H1 (cell line): ENCODE results near the gene RNF44. TPM values are rescaled to one million over a fixed set of nuclear protein-coding genes. Genes with fewer than 3 reads are reported as not detected.

Experiments used
- CTCF ChIA-PET: fragments of 300-600 bp; sonication (Branson Sonifier 250); formaldehyde crosslinking; loops from one replicate; lab custom pipeline; 2021; ENCODE audit not compliant: partially characterized antibody; lab: Charles Lee
- POLR2A ChIA-PET: fragments of 300-600 bp; sonication (Branson Sonifier 250); formaldehyde crosslinking; loops from one replicate; lab custom pipeline; 2021; ENCODE audit warnings: inconsistent platforms; ENCODE audit not compliant: partially characterized antibody; lab: Charles Lee
- DNase-seq, 2 experiments: peaks; one replicate each; pipeline versions ENCODE4 v3.0.0 to v3.0.0-alpha.2; 2010 to 2022; ENCODE audit warnings: low spot score in 2 of 2, low read depth in 1 of 2, mixed read lengths in 1 of 2
- FAIRE-seq: peaks from 2 replicates; lab custom pipeline; 2011; peaks lifted over from hg19 to GRCh38; lab: Jason Lieb, UNC
- H2AFZ ChIP-seq: 2 replicates; pipeline ENCODE4 v1.8.1; 2012; ENCODE audit warnings: low read length, inconsistent platforms
- H2AK5ac ChIP-seq: 2 replicates; pipeline ENCODE4 v1.6.1; 2013; ENCODE audit warnings: low read depth, low read length
- H2BK120ac ChIP-seq: replicated peaks from 2 replicates; pipeline ENCODE3; 2013; ENCODE audit warnings: low read depth, low read length, inconsistent platforms
- H2BK12ac ChIP-seq: 2 replicates; pipeline ENCODE4 v1.6.1; 2013; ENCODE audit warnings: low read depth, low read length
- H2BK15ac ChIP-seq: 2 replicates; pipeline ENCODE4 v1.6.1; 2013; ENCODE audit warnings: low read length
- H2BK20ac ChIP-seq: 2 replicates; pipeline ENCODE4 v1.6.1; 2013; ENCODE audit warnings: low read length
- H2BK5ac ChIP-seq: 2 replicates; pipeline ENCODE4 v1.6.1; 2013; ENCODE audit warnings: low read depth, low read length
- H3K14ac ChIP-seq: 2 replicates; pipeline ENCODE4 v1.6.1; 2013; ENCODE audit warnings: inconsistent platforms; ENCODE audit not compliant: insufficient read length
- H3K18ac ChIP-seq: 2 replicates; pipeline ENCODE4 v1.6.1; 2013; ENCODE audit warnings: low read length; ENCODE audit errors: extremely low read depth
- H3K23ac ChIP-seq: 2 replicates; pipeline ENCODE4 v1.6.1; 2013; ENCODE audit warnings: inconsistent platforms; ENCODE audit not compliant: insufficient read length
- H3K23me2 ChIP-seq: 2 replicates; pipeline ENCODE4 v1.6.1; 2013; ENCODE audit warnings: low read depth, low read length
- H3K27ac ChIP-seq: 2 replicates; pipeline ENCODE4 v1.6.1; 2011; ENCODE audit warnings: low read depth, low read length, inconsistent platforms
- H3K27me3 ChIP-seq, 4 experiments: replicated peaks in 1 of 4; 1 replicate in 1 of 4; 2 replicates in 3 of 4; pipeline versions ENCODE4 v1.6.1 to v1.8.1; 2011 to 2013; ENCODE audit warnings: low read length in 3 of 4, mild to moderate bottlenecking in 3 of 4, inconsistent platforms in 2 of 4, mixed read lengths in 2 of 4, moderate library complexity in 1 of 4; ENCODE audit not compliant: control insufficient read depth in 3 of 4, insufficient read depth in 3 of 4; ENCODE audit errors: extremely low read depth in 1 of 4
- H3K36me3 ChIP-seq, 4 experiments: 2 replicates each; pipeline versions ENCODE4 v1.6.1 to v1.8.1; 2011 to 2013; ENCODE audit warnings: mild to moderate bottlenecking in 4 of 4, low read length in 3 of 4, moderate library complexity in 2 of 4, control low read depth in 1 of 4, inconsistent platforms in 1 of 4; ENCODE audit not compliant: insufficient read depth in 4 of 4, control insufficient read depth in 2 of 4
- H3K4ac ChIP-seq: replicated peaks from 2 replicates; pipeline ENCODE3; 2013; ENCODE audit warnings: low read length, low read depth, mixed read lengths, inconsistent platforms; ENCODE audit not compliant: insufficient read length
- H3K4me1 ChIP-seq, 4 experiments: replicated peaks in 1 of 4; 1 replicate in 1 of 4; 2 replicates in 3 of 4; pipeline versions ENCODE4 v1.6.1 to v1.8.1; 2011 to 2013; ENCODE audit warnings: low read length in 3 of 4, inconsistent platforms in 2 of 4, mixed read lengths in 1 of 4; ENCODE audit not compliant: insufficient read depth in 4 of 4, control insufficient read depth in 3 of 4
- H3K4me2 ChIP-seq, 2 experiments: 2 replicates each; pipeline versions ENCODE4 v1.6.1 to v1.8.1; 2011 to 2013; ENCODE audit warnings: low read depth in 2 of 2, low read length in 2 of 2, control low read depth in 1 of 2, inconsistent platforms in 1 of 2, mild to moderate bottlenecking in 1 of 2; ENCODE audit not compliant: insufficient read depth in 1 of 2
- H3K4me3 ChIP-seq, 4 experiments: fragments of 200-600, 300-600 bp in 1 of 4; sonication (generic), shearing (Covaris generic), sonication (Bioruptor Twin) in 1 of 4; 2 replicates each; pipeline versions ENCODE4 v1.5.1 to v1.8.1; 2011 to 2016; ENCODE audit warnings: low read length in 4 of 4, low read depth in 3 of 4, control low read depth in 2 of 4, inconsistent platforms in 2 of 4, mild to moderate bottlenecking in 2 of 4, mixed read lengths in 1 of 4, moderate library complexity in 1 of 4; ENCODE audit not compliant: insufficient read depth in 2 of 4; ENCODE audit errors: extremely low read depth in 1 of 4
- H3K56ac ChIP-seq: replicated peaks from 2 replicates; pipeline ENCODE3; 2013; ENCODE audit warnings: low read depth, mild to moderate bottlenecking, mixed read lengths, low read length, inconsistent platforms; ENCODE audit not compliant: insufficient read length
- H3K79me1 ChIP-seq: 2 replicates; pipeline ENCODE4 v1.6.1; 2013; ENCODE audit warnings: low read depth, low read length, control low read depth
- H3K79me2 ChIP-seq, 2 experiments: 2 replicates each; pipeline versions ENCODE4 v1.6.1 to v1.8.1; 2012 to 2013; ENCODE audit warnings: low read length in 2 of 2, mild to moderate bottlenecking in 2 of 2, inconsistent platforms in 1 of 2; ENCODE audit not compliant: insufficient read depth in 2 of 2, control insufficient read depth in 1 of 2
- H3K9ac ChIP-seq, 4 experiments: replicated peaks in 1 of 4; 1 replicate in 1 of 4; 2 replicates in 3 of 4; pipeline versions ENCODE4 v1.6.1 to v1.8.1; 2011 to 2013; ENCODE audit warnings: low read depth in 3 of 4, low read length in 3 of 4, control low read depth in 2 of 4, mild to moderate bottlenecking in 2 of 4, moderate library complexity in 2 of 4, inconsistent platforms in 1 of 4; ENCODE audit errors: extremely low read depth in 1 of 4
- H3K9me3 ChIP-seq, 2 experiments: 2 replicates each; pipeline versions ENCODE4 v1.6.1 to v1.8.1; 2012 to 2013; ENCODE audit warnings: mild to moderate bottlenecking in 2 of 2, moderate library complexity in 2 of 2, control low read depth in 1 of 2, inconsistent platforms in 1 of 2, low read depth in 1 of 2, low read length in 1 of 2, mixed read lengths in 1 of 2; ENCODE audit not compliant: insufficient read depth in 2 of 2
- H4K20me1 ChIP-seq, 2 experiments: replicated peaks in 1 of 2; 2 replicates each; pipeline versions ENCODE3 to v1.8.1; 2011 to 2013; ENCODE audit warnings: inconsistent platforms in 2 of 2, low read length in 2 of 2, mild to moderate bottlenecking in 1 of 2; ENCODE audit not compliant: insufficient read depth in 2 of 2, control insufficient read depth in 1 of 2
- H4K5ac ChIP-seq: 2 replicates; pipeline ENCODE4 v1.6.1; 2013; ENCODE audit warnings: low read length, low read depth, mixed read lengths, inconsistent platforms; ENCODE audit not compliant: insufficient read length
- H4K8ac ChIP-seq: 2 replicates; pipeline ENCODE4 v1.8.0; 2013; ENCODE audit warnings: mild to moderate bottlenecking, moderate library complexity, low read length, inconsistent platforms; ENCODE audit not compliant: insufficient read depth; ENCODE audit errors: extremely low read depth
- H4K91ac ChIP-seq: replicated peaks from 2 replicates; pipeline ENCODE3; 2013; ENCODE audit warnings: low read length, mixed read lengths, inconsistent platforms; ENCODE audit not compliant: insufficient read length
- CHD2 ChIP-seq: IDR thresholded peaks from 2 replicates; pipeline ENCODE4 v1.6.1; 2012; ENCODE audit warnings: low read length, improper control_type of control experiment
- CTBP2 ChIP-seq: IDR thresholded peaks from 2 replicates; pipeline ENCODE4 v1.7.0; 2011; ENCODE audit warnings: borderline replicate concordance, mild to moderate bottlenecking, moderate library complexity, mixed read lengths, low read length; ENCODE audit not compliant: insufficient read depth, insufficient read length
- EGR1 ChIP-seq: IDR thresholded peaks from 2 replicates; pipeline ENCODE4 v1.6.1; 2011; ENCODE audit warnings: low read depth, low read length, borderline replicate concordance
- EP300 ChIP-seq, 2 experiments: IDR thresholded peaks; 1 replicate in 1 of 2; 2 replicates in 1 of 2; pipeline ENCODE4 v1.6.1; 2011 to 2012; ENCODE audit warnings: low read depth in 2 of 2, low read length in 2 of 2, mild to moderate bottlenecking in 2 of 2, borderline replicate concordance in 1 of 2, inconsistent platforms in 1 of 2, moderate library complexity in 1 of 2
- EZH2 ChIP-seq: fragments of 200-600 bp; sonication (generic); IDR thresholded peaks from 2 replicates; pipeline ENCODE4 v1.7.1; 2012; ENCODE audit warnings: low read depth, mild to moderate bottlenecking, moderate library complexity, low read length, inconsistent platforms; ENCODE audit not compliant: severe bottlenecking
- JUN ChIP-seq: IDR thresholded peaks from 2 replicates; pipeline ENCODE4 v1.6.1; 2011; ENCODE audit warnings: low read depth, mild to moderate bottlenecking, improper control_type of control experiment, low read length
- JUND ChIP-seq: IDR thresholded peaks from 2 replicates; pipeline ENCODE4 v1.6.1; 2011; ENCODE audit warnings: mild to moderate bottlenecking, improper control_type of control experiment, low read length
- KDM1A ChIP-seq: fragments of 200-600, 300-600 bp; sonication (generic); IDR thresholded peaks from 2 replicates; pipeline ENCODE4 v1.7.1; 2016; ENCODE audit warnings: mild to moderate bottlenecking, low read length, borderline replicate concordance
- RFX5 ChIP-seq: IDR thresholded peaks from 2 replicates; pipeline ENCODE4 v1.6.1; 2011; ENCODE audit warnings: low read depth, low read length, improper control_type of control experiment, borderline replicate concordance
- RXRA ChIP-seq: IDR thresholded peaks from 2 replicates; pipeline ENCODE4 v1.6.1; 2011; ENCODE audit warnings: low read depth, mild to moderate bottlenecking, low read length, moderate library complexity; ENCODE audit not compliant: insufficient read depth
- SP2 ChIP-seq: IDR thresholded peaks from 2 replicates; pipeline ENCODE4 v1.6.1; 2012; ENCODE audit warnings: mild to moderate bottlenecking, low read length, inconsistent platforms
- TAF1 ChIP-seq: IDR thresholded peaks from 2 replicates; pipeline ENCODE4 v1.6.1; 2011; ENCODE audit warnings: mild to moderate bottlenecking, low read depth, low read length
- ZNF274 ChIP-seq: IDR thresholded peaks from 2 replicates; pipeline ENCODE4 v1.7.0; 2012; ENCODE audit warnings: low read length, borderline replicate concordance; ENCODE audit errors: extremely low read depth
- WGBS, 2 experiments: shearing (Covaris generic) in 1 of 2; methylation state at CpG; one replicate each; pipeline versions ENCODE4 v1.1.6 to v1.1.7; 2013 to 2015; ENCODE audit warnings: low lambda C conversion rate in 2 of 2, mixed read lengths in 2 of 2, inconsistent platforms in 1 of 2, low coverage in 1 of 2, missing lambda C conversion rate in 1 of 2; ENCODE audit not compliant: insufficient replicate concordance in 2 of 2, insufficient coverage in 1 of 2, insufficient read length in 1 of 2; ENCODE audit errors: extremely low coverage in 1 of 2, missing lambda C conversion rate in 1 of 2; 5-methylcytosine and 5-hydroxymethylcytosine counted together
- polyA plus RNA-seq, 7 experiments: library from polyadenylated mRNA; depleted of rRNA in 3 of 7; stranded (reverse) in 5 of 7; unstranded in 2 of 7; fragments of >200 nt in 5 of 7; fragments of 200-250 nt in 2 of 7; gene quantifications; 1 replicate in 5 of 7; 2 replicates in 1 of 7; 4 replicates in 1 of 7; pipeline versions ENCODE4 v1.2.1 to v1.2.3, GENCODE V29; 2011 to 2013; ENCODE audit warnings: missing spikeins in 2 of 7, mixed read lengths in 2 of 7
- total RNA-seq: library from RNA; stranded (reverse); fragmentation: NEBNext Ultra II Directional; extraction: Animal tissue kit (Norgen Biotek cat#: 25700); gene quantifications from 2 replicates; pipeline ENCODE4 v1.2.1, GENCODE V29; 2021

RNF44 gene
- total and polyA plus RNA-seq, 2 of the 8 experiments (the other 6 are each of a cell fraction or from before 2014, with no cell fraction given), result 54.7 to 164 TPM

DNA sequence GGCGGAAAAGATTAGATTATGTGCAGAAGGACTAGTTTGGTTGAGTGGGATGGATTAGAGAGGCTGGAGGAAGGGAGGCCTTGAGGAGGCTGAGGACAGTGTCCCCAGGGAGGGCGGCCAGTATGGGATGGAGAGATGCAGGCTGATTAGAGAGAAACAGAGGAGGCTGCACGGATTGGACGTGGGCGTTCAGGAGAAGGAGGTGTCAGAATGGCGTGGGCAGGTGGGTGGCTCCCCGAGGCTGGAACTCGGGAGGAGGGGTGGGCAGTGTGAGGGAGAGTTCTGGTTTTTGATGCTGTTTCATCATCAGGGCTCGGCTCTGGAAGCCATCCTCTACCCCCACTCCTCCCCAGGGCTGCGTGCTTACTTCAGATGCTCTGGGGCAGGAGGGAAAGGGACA lies 25.0 kb upstream of the RNF44 start:
- Histone ChIP-seq H3K79me1 (no peaks in the 10 kb centered on the region), H2BK5ac (no peak overlapping the region), H4K20me1 (no peaks in the 10 kb centered on the region), H2AFZ (no peak overlapping the region), H4K5ac (no peak overlapping the region), H3K23ac (no peak overlapping the region), H3K9ac (no peak overlapping the region), H3K36me3 (no peaks in the 10 kb centered on the region), H4K8ac (peak overlapping the region; percentile 23), H2BK20ac (no peak overlapping the region), H3K23me2 (no peaks in the 10 kb centered on the region; the same call in 1 of the 2 replicates), H3K14ac (no peak overlapping the region), H4K91ac (no peak overlapping the region), H3K27me3 (no peaks in the 10 kb centered on the region), H3K27ac (no peak overlapping the region), H3K18ac (no peak overlapping the region; the same call in 1 of the 2 replicates), H2BK120ac (no peak overlapping the region), H3K9me3 (peaks cover 0 to 4% of the 10 kb centered on the region in 2 experiments; a peak in 1 of 4 replicates), H2BK15ac (no peak overlapping the region), H3K4me1 (peaks cover 0 to 5% (median under 1%) of the 10 kb centered on the region in 4 experiments; a peak in 3 of 7 replicates), H3K4me2 (no peak overlapping the region), H2BK12ac (no peak overlapping the region), H3K79me2 (no peaks in the 10 kb centered on the region), H3K4me3 (no peak overlapping the region), H3K4ac (no peak overlapping the region), H3K56ac (no peak overlapping the region), H2AK5ac (no peak overlapping the region)
- DNase-seq, result no peak
- TF ChIP-seq SP2 (no peak), RXRA (no peak), CTBP2 (no peak), EZH2 (no peak), JUN (no peak), CHD2 (no peak), EP300 (IDR thresholded peaks at IDR 0.05; ENCODE audit: borderline replicate concordance in 1 of 2, low read depth in 2 of 2, low read length in 2 of 2) (no peak), TAF1 (no peak), KDM1A (no peak), RFX5 (no peak), EGR1 (no peak), ZNF274 (no peak), JUND (no peak)
- CTCF ChIA-PET, result interaction anchor here (1.2 to 3.0 kb wide), 3 partner anchors 11 to 17 kb away, joined by 3 to 18 read pairs (median 7); no protein-coding TSS in a partner anchor
- POLR2A ChIA-PET, result interaction anchor here (0.9 to 2.9 kb wide), 3 partner anchors 8 to 67 kb away, joined by 3 to 12 read pairs (median 3); partner anchors contain the start of gene RNF44
- WGBS, 2 experiments, result 83 to 100% methylated on average over 1 to 10 of the region's 10 CpGs
- FAIRE-seq, result no peak
